HCT116 (cell line): ENCODE data around the gene CNPY2. TPM values are rescaled to one million over a fixed set of nuclear protein-coding genes. Genes with fewer than 3 reads are reported as not detected.
A peak's percentile ranks its signal among the peaks of the same experiment; 100 is the strongest.

Experiments used
- ATAC-seq: fragments of 200-7000 bp; cut with Tn5 transposase; 2 replicates; pipeline ENCODE4 v1.9.1; 2020; ENCODE audit warnings: mild to moderate bottlenecking, moderate library complexity
- BruUV-seq: library from RNA; stranded (reverse); fragments of 400-500 nt; replicated peaks from 2 replicates; lab custom pipeline; 2021; lab: Mats Ljungman, UMichigan
- CTCF ChIA-PET: fragments of 300-600 bp; sonication (Branson Sonifier 250); formaldehyde crosslinking; loops from one replicate; lab custom pipeline; 2021; ENCODE audit warnings: antibody characterized with exemption; lab: Charles Lee
- POLR2A ChIA-PET: fragments of 300-600, 350-600 bp; sonication (Branson Sonifier 250); formaldehyde crosslinking; loops from one replicate; lab custom pipeline; 2021; ENCODE audit warnings: antibody characterized with exemption; lab: Charles Lee
- RAD21 ChIA-PET, 2 experiments: fragments of 300-600 bp; sonication (Branson Sonifier 250); formaldehyde crosslinking; loops; one replicate each; lab custom pipeline; 2023; ENCODE audit warnings: low total read pairs in 2 of 2; ENCODE audit not compliant: uncharacterized antibody in 2 of 2, unreplicated experiment in 2 of 2, low non-redundant PET in 1 of 2; lab: Charles Lee
- DNase-seq: peaks from one replicate; pipeline ENCODE4 v3.0.0-alpha.2; 2010; ENCODE audit warnings: low read depth, low spot score
- H2AFZ ChIP-seq: fragments of 200-600 bp; shearing (Covaris generic), sonication (generic); 2 replicates; pipeline ENCODE4 v1.6.1; 2017; ENCODE audit warnings: low read depth, mixed run types, mixed read lengths, antibody characterized with exemption, low read length; ENCODE audit not compliant: poor library complexity, severe bottlenecking
- H3K27ac ChIP-seq: 2 replicates; pipeline ENCODE4 v1.5.1; 2012; ENCODE audit warnings: low read depth, low read length
- H3K27me3 ChIP-seq: fragments of 200-600 bp; sonication (generic); 2 replicates; pipeline ENCODE4 v1.6.1; 2016; ENCODE audit warnings: mixed run types, low read length, mixed read lengths; ENCODE audit not compliant: insufficient read depth
- H3K36me3 ChIP-seq, 2 experiments: fragments of 200-500 bp in 1 of 2; fragments of 200-600 bp in 1 of 2; sonication (Bioruptor generic) in 1 of 2; sonication (generic) in 1 of 2; 2 replicates each; pipeline versions ENCODE4 v1.5.1 to v1.6.1; 2014 to 2016; ENCODE audit warnings: low read length in 2 of 2, inconsistent platforms in 1 of 2, mixed read lengths in 1 of 2, mixed run types in 1 of 2; ENCODE audit not compliant: insufficient read depth in 2 of 2, control insufficient read depth in 1 of 2
- H3K4me1 ChIP-seq, 2 experiments: fragments of 200-600 bp in 1 of 2; sonication (generic) in 1 of 2; 2 replicates each; pipeline versions ENCODE4 v1.5.1 to v1.6.1; 2012 to 2017; ENCODE audit warnings: low read length in 2 of 2, inconsistent platforms in 1 of 2, mild to moderate bottlenecking in 1 of 2, mixed read lengths in 1 of 2, mixed run types in 1 of 2, moderate library complexity in 1 of 2; ENCODE audit not compliant: insufficient read depth in 2 of 2, control insufficient read depth in 1 of 2
- H3K4me2 ChIP-seq: fragments of 200-600 bp; sonication (generic); 2 replicates; pipeline ENCODE4 v1.6.1; 2017; ENCODE audit warnings: mixed run types, low read length, mixed read lengths
- H3K4me3 ChIP-seq, 2 experiments: fragments of 200-600 bp in 1 of 2; sonication (generic) in 1 of 2; replicated peaks in 1 of 2; 2 replicates each; pipeline ENCODE4 v1.5.1; 2011 to 2016; ENCODE audit warnings: low read length in 2 of 2, control low read depth in 1 of 2, low read depth in 1 of 2, mild to moderate bottlenecking in 1 of 2, mixed read lengths in 1 of 2, mixed run types in 1 of 2
- H3K79me2 ChIP-seq: fragments of 200-600 bp; sonication (generic); 2 replicates; pipeline ENCODE4 v1.6.1; 2017; ENCODE audit warnings: mild to moderate bottlenecking, mixed run types, low read length, moderate library complexity, mixed read lengths; ENCODE audit not compliant: insufficient read depth
- H3K9ac ChIP-seq: fragments of 200-600 bp; sonication (generic); 2 replicates; pipeline ENCODE4 v1.6.1; 2016; ENCODE audit warnings: low read length, mixed read lengths
- H3K9me2 ChIP-seq: fragments of 200-600 bp; sonication (generic), shearing (Covaris generic); 2 replicates; pipeline ENCODE4 v1.6.1; 2017; ENCODE audit warnings: mixed run types, mild to moderate bottlenecking, moderate library complexity; ENCODE audit not compliant: insufficient read depth
- H3K9me3 ChIP-seq, 2 experiments: fragments of 200-500 bp in 1 of 2; fragments of 200-600 bp in 1 of 2; sonication (Bioruptor generic) in 1 of 2; sonication (generic) in 1 of 2; 2 replicates each; pipeline ENCODE4 v1.6.1; 2014 to 2017; ENCODE audit warnings: low read length in 2 of 2, mixed read lengths in 2 of 2, inconsistent platforms in 1 of 2, low read depth in 1 of 2, mild to moderate bottlenecking in 1 of 2, mixed run types in 1 of 2, moderate library complexity in 1 of 2; ENCODE audit not compliant: control insufficient read depth in 1 of 2, insufficient read depth in 1 of 2
- H4K20me1 ChIP-seq: fragments of 200-600 bp; sonication (generic), shearing (Covaris generic); 2 replicates; pipeline ENCODE4 v1.6.1; 2017; ENCODE audit warnings: mixed run types, mild to moderate bottlenecking, moderate library complexity; ENCODE audit not compliant: insufficient read depth
- CBX3 ChIP-seq: IDR thresholded peaks from 2 replicates; pipeline ENCODE4 v1.6.1; 2012; ENCODE audit warnings: low read depth
- CEBPB ChIP-seq: IDR thresholded peaks from 2 replicates; pipeline ENCODE4 v1.6.1; 2012; ENCODE audit warnings: low read depth
- ELF1 ChIP-seq: IDR thresholded peaks from 2 replicates; pipeline ENCODE4 v1.6.1; 2012; ENCODE audit warnings: low read depth, borderline replicate concordance
- EZH2phosphoT487 ChIP-seq: fragments of 200-600 bp; IDR thresholded peaks from 2 replicates; pipeline ENCODE4 v1.6.1; 2018; ENCODE audit warnings: antibody characterized with exemption, borderline replicate concordance
- FOSL1 ChIP-seq: IDR thresholded peaks from 2 replicates; pipeline ENCODE4 v1.6.1; 2012; ENCODE audit warnings: low read depth
- JUND ChIP-seq: IDR thresholded peaks from 2 replicates; pipeline ENCODE4 v1.6.1; 2012
- SRF ChIP-seq: IDR thresholded peaks from 2 replicates; pipeline ENCODE4 v1.6.1; 2012; ENCODE audit warnings: low read depth
- TCF7L2 ChIP-seq: IDR thresholded peaks from 2 replicates; pipeline ENCODE4 v1.7.0; 2011; ENCODE audit warnings: borderline replicate concordance, inconsistent platforms; ENCODE audit not compliant: insufficient read depth, insufficient read length; ENCODE audit errors: extremely low read depth
- ZNF274 ChIP-seq: fragments of 200-500 bp; sonication (Bioruptor generic); IDR thresholded peaks from 2 replicates; pipeline ENCODE4 v1.6.1; 2014; ENCODE audit warnings: mild to moderate bottlenecking, low read depth, low read length, inconsistent platforms
- intact Hi-C: fragments of 100-400 bp; cut with micrococcal nuclease; formaldehyde crosslinking; loops from 2 replicates; pipeline ENCODE4 v1.10.0; 2022
- total RNA-seq: library from RNA; stranded (reverse); gene quantifications from one replicate; pipeline ENCODE4 v1.2.1, GENCODE V29; 2021; ENCODE audit not compliant: unreplicated experiment
- TF ChIP-seq, protein P1 (sequence below): IDR thresholded peaks from 2 replicates; pipeline ENCODE4 v1.6.1; 2012
- TF ChIP-seq, protein P2 (sequence below): IDR thresholded peaks from 2 replicates; pipeline ENCODE4 v1.6.1; 2012; ENCODE audit warnings: low read depth
- TF ChIP-seq, protein P3 (sequence below): IDR thresholded peaks from 2 replicates; pipeline ENCODE4 v1.6.1; 2012
- TF ChIP-seq, protein P4 (sequence below): IDR thresholded peaks from 2 replicates; pipeline ENCODE4 v1.6.1; 2011; ENCODE audit warnings: mild to moderate bottlenecking, low read length, moderate library complexity; ENCODE audit not compliant: insufficient replicate concordance; ENCODE audit errors: extremely low read depth

Gene CNPY2
- total RNA-seq, 1 experiment from 2014 or later: 109 TPM

DNA sequence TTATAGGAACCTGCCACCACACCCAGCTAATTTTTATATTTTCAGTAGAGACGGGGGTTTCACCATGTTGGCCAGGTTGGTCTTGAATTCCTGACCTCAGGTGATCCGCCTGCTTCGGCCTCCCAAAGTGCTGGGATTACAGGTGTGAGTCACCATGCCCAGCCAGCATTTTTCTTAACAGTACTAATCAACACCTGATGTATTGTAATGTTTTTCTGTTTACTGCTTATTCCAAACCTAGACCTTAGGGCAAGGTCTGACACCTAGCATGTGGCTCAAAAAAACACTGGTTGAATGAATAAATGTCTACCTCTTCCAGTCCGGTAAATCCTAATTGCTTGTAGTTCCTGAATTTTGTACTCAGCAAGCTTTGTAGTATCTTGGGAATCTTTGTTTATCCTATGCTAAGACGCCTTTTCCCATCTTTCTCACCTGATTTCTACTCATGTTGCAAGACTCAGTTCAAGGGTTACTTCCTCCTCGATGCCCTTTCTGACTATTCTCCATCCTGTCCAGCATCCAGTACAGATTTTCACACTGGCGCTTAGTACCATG, 15.2 kb upstream of the CNPY2 start:
- DNase-seq (no peak), ATAC-seq (no peak)
- 0 out of 2 replicates have a peak overlapping the region, but pooled peaks have one; percentile 30 for H3K9ac ChIP-seq
- H2AFZ ChIP-seq: no peak overlapping the region
- peaks cover 11 to 24% of the 10 kb centered on the region in 2 experiments for H3K4me1 ChIP-seq
- H3K9me2 ChIP-seq: no peaks in the 10 kb centered on the region
- RAD21 ChIA-PET: no interaction called here
- H3K27me3 ChIP-seq: no peaks in the 10 kb centered on the region
- no TSS peak for BruUV-seq
- H3K4me2 ChIP-seq: peak overlapping the region; percentile 37
- TF ChIP-seq FOSL1 (no peak), ZNF274 (no peak), CEBPB (no peak), EZH2phosphoT487 (no peak)
- TF ChIP-seq, protein P1, sequence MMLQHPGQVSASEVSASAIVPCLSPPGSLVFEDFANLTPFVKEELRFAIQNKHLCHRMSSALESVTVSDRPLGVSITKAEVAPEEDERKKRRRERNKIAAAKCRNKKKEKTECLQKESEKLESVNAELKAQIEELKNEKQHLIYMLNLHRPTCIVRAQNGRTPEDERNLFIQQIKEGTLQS: no peak
- H3K9me3 ChIP-seq: no peaks in the 10 kb centered on the region
- POLR2A ChIA-PET: no interaction called here
- H3K36me3 ChIP-seq: no peaks in the 10 kb centered on the region; a peak in 1 of 4 replicates
- H3K27ac ChIP-seq: no peak overlapping the region
- intact Hi-C loops: loop anchor here (5.0 kb wide), 1 partner anchor 131 kb away; no protein-coding TSS in a partner anchor
- no peak overlapping the region for H3K4me3 ChIP-seq
- peaks cover 7% of the 10 kb centered on the region for H3K79me2 ChIP-seq
- no peaks in the 10 kb centered on the region for H4K20me1 ChIP-seq
- CTCF ChIA-PET: no interaction called here

DNA sequence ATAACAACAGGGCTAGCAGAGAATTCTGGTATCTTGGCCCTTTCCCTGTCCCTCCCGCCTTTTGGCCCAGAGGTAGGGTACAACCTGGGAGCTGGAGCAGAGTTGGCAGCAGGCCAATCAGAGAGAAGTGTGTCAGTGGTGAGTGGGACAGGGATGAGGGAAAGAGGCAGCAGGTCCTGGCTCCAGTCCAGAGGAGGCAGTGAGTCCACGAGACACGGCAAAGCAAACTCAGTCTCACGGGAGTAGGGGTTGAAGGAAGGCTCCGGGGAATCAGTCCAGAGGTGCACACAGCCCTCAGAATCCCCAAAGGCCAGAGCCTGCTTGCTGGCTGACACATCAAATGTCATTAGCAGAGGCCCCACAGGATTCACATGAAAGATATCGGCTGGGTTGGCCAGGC, 10.7 kb upstream of the CNPY2 start:
- no peak for DNase-seq
- TF ChIP-seq CBX3 (no peak), CEBPB (no peak), ELF1 (no peak), SRF (no peak), FOSL1 (no peak), ZNF274 (no peak), TCF7L2 (no peak), JUND (no peak)
- TF ChIP-seq, protein P2, sequence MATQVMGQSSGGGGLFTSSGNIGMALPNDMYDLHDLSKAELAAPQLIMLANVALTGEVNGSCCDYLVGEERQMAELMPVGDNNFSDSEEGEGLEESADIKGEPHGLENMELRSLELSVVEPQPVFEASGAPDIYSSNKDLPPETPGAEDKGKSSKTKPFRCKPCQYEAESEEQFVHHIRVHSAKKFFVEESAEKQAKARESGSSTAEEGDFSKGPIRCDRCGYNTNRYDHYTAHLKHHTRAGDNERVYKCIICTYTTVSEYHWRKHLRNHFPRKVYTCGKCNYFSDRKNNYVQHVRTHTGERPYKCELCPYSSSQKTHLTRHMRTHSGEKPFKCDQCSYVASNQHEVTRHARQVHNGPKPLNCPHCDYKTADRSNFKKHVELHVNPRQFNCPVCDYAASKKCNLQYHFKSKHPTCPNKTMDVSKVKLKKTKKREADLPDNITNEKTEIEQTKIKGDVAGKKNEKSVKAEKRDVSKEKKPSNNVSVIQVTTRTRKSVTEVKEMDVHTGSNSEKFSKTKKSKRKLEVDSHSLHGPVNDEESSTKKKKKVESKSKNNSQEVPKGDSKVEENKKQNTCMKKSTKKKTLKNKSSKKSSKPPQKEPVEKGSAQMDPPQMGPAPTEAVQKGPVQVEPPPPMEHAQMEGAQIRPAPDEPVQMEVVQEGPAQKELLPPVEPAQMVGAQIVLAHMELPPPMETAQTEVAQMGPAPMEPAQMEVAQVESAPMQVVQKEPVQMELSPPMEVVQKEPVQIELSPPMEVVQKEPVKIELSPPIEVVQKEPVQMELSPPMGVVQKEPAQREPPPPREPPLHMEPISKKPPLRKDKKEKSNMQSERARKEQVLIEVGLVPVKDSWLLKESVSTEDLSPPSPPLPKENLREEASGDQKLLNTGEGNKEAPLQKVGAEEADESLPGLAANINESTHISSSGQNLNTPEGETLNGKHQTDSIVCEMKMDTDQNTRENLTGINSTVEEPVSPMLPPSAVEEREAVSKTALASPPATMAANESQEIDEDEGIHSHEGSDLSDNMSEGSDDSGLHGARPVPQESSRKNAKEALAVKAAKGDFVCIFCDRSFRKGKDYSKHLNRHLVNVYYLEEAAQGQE: no peak
- TF ChIP-seq, protein P3, sequence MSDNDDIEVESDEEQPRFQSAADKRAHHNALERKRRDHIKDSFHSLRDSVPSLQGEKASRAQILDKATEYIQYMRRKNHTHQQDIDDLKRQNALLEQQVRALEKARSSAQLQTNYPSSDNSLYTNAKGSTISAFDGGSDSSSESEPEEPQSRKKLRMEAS: no peak
- TF ChIP-seq, protein P4, sequence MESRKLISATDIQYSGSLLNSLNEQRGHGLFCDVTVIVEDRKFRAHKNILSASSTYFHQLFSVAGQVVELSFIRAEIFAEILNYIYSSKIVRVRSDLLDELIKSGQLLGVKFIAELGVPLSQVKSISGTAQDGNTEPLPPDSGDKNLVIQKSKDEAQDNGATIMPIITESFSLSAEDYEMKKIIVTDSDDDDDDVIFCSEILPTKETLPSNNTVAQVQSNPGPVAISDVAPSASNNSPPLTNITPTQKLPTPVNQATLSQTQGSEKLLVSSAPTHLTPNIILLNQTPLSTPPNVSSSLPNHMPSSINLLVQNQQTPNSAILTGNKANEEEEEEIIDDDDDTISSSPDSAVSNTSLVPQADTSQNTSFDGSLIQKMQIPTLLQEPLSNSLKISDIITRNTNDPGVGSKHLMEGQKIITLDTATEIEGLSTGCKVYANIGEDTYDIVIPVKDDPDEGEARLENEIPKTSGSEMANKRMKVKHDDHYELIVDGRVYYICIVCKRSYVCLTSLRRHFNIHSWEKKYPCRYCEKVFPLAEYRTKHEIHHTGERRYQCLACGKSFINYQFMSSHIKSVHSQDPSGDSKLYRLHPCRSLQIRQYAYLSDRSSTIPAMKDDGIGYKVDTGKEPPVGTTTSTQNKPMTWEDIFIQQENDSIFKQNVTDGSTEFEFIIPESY: no peak
- TF ChIP-seq, protein P1: no peak

More for the DNA sequence above, 10.7 kb upstream of the CNPY2 start:
- no peaks in the 10 kb centered on the region for H3K79me2 ChIP-seq
- no peak for ATAC-seq
- H3K9me3 ChIP-seq: no peaks in the 10 kb centered on the region
- no peak overlapping the region for H3K4me2 ChIP-seq
- ChIA-PET POLR2A (no interaction called here), CTCF (no interaction called here), RAD21 (no interaction called here)
- H3K27ac ChIP-seq: no peak overlapping the region
- no peak overlapping the region for H2AFZ ChIP-seq
- intact Hi-C loops: no loop called here
- H3K4me3 ChIP-seq: no peak overlapping the region
- no peaks in the 10 kb centered on the region for H4K20me1 ChIP-seq
- no peaks in the 10 kb centered on the region for H3K9me2 ChIP-seq
- no peak overlapping the region for H3K9ac ChIP-seq
- H3K36me3 ChIP-seq: peaks cover 10 to 11% of the 10 kb centered on the region in 2 experiments; a peak in 3 of 4 replicates
- H3K27me3 ChIP-seq: no peaks in the 10 kb centered on the region
- BruUV-seq: no TSS peak
- peaks cover 5 to 9% of the 10 kb centered on the region in 2 experiments; a peak in 2 of 4 replicates for H3K4me1 ChIP-seq
